Stimulated activated CD8-positive, alpha-beta memory T cell treated with anti-CD3 and anti-CD28 coated beads, Interleukin-7, amount 100 ng/mL, for 4 hours (primary cell): Measurements from ENCODE around the gene SPTBN1.

Experiments
- DNase-seq, 2 donors: peaks; one replicate each; pipeline ENCODE4 v3.0.0-alpha.2; 2020; ENCODE audit warnings: low read depth in 2 of 2

SPTBN1 gene

DNA sequence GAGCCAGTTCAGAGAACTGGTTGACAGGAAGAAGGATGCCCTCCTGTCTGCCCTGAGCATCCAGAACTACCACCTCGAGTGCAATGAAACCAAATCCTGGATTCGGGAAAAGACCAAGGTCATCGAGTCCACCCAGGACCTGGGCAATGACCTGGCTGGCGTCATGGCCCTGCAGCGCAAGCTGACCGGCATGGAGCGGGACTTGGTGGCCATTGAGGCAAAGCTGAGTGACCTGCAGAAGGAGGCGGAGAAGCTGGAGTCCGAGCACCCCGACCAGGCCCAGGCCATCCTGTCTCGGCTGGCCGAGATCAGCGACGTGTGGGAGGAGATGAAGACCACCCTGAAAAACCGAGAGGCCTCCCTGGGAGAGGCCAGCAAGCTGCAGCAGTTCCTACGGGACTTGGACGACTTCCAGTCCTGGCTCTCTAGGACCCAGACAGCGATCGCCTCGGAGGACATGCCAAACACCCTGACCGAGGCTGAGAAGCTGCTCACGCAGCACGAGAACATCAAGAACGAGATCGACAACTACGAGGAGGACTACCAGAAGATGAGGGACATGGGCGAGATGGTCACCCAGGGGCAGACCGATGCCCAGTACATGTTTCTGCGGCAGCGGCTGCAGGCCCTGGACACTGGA, 174.9 kb downstream of the SPTBN1 start:
- no peak for DNase-seq

DNA sequence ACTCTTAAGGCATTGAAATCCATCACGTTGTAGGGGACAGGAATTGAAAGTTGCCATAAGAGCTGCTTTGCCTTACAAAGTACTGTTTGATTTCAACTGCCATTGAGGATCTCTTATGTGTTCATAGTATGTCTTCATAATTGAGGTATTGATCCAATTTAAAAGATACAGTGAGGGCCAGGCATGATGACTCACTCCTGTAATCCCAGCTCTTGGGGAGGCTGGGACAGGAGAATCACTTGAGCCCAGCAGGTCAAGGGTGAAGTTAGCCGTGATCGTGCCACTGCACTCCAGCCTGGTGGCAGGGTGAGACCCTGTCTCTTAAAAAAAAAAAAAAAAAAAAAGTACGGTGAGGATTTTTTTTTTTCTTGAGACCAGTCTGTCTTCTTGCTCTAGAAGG, 175.6 kb downstream of the SPTBN1 start:
- DNase-seq = no peak

DNA sequence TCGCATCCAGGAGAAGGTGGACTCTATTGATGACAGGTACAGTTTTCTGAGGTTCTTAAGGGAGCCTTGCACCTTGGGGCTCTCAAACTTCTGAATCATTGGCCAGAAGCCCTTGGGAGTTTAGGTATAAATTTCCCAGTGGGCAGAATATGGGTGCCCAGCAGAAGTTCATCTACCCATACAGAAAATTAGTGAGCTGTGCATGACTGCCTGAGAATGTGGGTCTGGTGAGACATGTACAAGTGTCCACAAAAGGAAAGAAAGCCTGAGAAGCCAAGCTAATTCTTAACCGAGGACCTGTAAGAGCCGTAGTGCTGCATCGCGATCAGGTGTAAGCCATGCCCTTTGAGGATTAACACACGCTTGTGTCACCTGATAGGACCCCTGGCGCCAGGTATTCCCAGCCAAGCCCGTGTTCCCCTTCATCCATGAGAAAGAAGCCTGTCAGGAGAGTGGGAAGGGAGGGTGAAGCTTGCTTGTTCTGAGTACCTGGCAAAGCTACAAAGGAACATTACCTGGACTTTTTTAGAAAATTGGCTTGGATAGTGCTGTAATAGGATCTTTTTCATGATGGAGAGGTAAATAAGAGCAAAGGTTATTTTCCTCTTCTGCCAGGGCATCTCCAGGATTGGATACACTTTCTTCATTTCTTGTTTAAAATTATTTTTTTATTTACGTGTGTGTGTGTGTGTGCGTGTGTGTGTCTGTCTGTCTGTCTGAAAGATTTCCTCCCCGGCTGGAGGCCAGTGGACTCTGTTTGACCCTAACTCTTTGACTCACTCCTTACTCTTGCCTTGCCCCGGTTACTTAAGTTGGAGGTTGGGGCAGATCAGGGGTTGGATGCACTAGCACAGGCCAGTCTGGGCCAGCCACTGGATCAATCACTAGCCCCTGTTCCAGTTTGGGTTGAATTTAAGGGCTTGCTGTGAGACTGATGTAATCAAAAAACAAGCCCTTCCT, 176.9 kb downstream of the SPTBN1 start:
- DNase-seq = no peak

DNA sequence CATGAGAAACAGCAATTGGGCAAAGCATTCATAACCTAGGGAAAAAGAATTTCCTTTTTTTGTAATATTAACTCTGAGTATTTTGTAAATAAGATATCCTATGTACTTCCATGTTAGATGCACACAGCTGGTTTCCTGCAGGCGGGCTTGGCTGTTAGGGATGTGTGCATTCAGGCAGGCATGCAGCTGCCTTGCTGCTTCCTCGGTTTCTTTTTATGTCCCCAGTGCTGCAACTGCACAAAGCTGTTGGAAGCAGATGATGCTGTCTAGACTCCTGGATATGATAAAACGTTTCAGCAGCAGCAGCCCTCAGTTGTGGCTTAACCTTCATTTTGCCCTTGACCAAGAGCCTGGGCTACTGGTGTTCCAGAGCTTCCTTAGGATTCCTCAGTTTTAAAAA, 177.9 kb downstream of the SPTBN1 start:
- no peak for DNase-seq

DNA sequence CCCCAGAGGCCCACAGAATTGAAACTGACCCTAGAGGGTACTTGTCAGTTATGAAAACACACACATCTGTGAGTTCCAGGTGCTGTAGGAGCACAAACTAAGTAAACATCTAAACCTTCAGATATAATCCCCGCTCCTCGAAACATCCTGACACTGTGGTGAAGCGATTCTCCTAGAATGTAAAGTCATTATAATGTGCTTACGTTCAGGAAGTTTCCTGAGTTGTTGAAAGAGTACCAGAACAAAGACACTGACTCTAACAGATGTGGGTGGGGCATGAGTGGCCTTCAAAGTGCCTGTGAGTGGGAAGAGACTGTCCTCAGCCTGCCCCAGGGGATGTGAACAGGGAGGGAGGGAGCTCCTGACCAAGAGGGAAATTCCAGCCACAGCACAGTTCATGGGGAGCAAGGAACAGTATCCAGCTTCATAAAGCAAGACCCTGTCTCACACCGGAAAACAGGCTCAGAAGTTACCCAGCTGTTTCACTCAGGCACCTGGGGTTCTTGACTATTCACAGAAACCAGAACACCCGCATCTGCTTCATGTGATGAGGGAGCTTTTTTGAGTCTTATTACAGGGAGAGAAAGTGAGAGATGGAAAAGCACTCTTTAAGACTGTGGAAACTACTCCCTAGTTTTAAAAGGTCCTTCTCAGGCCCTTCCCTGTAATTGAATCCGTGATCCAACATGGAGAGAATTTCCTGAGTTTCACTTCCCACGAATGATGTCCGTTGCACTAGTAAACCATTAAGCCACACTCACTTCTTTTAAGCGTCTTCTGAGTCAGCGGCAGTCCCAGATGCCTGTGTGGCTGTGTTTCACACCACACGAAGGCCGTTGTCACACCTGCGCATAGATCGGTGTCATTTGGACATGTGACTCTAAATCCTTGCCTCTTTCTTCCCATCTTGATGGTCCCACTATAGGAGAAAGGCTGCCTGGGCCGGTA, 178.7 kb downstream of the SPTBN1 start:
- DNase-seq = no peak

DNA sequence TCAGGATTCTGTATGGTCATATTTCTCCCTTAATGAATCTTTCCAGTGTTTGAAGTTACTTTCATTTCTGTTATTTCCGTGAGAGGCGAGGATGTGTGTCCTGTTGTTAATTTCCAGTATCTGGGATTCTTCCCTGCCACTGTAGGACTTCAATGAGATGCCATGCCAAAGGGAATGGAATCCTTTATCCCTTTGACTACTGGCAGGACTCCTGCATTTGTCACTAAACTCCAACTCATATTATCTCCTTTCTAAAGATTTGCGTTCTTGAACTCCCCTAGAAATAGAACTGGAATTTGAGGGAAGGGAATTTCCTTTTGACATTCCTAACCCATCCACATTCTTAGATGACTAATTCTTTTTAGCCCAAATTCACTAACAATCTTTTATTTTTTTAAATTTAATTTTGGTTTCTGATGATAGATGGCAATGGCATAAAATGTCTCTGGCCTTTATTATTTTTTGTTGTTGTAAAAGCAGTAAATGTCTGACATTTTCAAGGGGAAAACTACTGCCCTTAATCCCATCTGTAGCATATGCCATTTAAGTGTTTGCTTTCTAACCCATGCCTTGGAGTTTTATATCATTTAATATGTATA, 179.5 kb downstream of the SPTBN1 start:
- no peak for DNase-seq

DNA sequence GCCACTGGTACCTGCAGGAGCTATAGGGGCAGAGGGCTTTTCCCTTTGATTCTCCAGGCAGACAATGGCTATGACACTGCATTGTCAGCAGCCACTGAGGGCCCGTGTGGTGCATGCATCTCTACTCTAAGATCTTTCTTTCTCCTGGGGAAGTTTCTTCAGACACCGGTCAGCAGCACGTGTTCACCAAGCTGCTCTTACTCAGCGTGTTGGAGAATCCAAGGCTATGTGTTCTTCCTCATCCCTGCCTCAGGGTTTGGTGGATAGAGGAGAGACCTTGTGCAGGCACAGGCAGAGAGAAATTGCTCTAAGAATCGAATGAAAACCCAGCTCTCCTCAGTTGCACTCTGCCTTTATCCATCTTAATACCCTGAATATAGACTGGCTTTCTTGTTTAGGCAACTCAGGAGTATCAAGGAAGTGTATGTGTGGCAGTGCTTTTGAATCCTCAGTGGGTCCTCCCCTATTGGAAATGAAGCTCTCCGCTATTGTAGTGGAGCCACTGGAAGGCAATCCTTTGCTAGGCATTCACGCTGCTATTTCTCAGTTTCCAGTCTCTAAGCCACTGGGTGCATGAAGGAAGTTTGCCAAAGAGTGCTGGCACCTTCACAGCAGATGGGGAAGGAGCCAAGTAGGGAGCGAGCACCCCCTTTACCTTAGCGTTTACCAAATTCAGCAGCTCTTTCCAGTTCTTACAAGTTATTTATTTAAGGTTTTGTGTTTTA, 180.4 kb downstream of the SPTBN1 start:
- DNase-seq = no peak

DNA sequence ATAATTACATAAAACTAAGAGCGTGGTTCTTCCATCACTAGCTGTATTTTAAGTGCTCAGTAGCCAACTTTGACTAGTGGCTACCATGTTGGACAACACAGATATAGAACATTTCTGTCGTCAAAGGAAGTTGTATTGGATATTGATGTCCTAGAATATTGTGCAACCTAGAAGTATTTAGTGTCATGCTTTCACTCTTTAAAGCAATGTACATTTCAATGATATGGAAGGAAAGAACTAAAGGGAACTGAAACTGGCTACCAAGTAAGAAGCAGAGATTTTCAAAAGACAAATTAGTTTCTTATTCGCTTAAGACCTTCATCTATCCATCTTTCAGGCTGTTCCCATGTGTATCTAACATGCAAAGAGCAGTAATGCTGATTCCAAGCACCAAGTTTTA, 182.0 kb downstream of the SPTBN1 start:
- no peak for DNase-seq

DNA sequence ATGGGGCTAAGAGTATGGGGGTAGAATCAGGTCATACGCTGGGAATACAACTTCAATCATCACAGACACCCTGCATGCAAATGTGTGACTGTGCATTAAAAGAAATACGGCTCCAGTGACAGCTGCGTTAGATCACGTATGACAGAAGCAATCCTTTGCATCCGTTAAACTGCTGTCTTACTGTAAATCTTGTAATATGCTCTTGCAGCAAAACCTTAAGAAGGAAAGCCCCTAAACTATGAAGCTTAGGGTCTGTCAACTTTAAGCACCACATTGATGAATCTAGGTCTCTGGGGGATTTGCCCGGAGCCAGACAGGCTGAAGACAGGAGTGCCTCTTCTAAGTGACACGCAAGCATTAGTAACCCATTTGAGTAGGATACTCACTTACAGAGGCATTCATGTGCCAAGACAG, 182.7 kb downstream of the SPTBN1 start:
- DNase-seq = no peak

DNA sequence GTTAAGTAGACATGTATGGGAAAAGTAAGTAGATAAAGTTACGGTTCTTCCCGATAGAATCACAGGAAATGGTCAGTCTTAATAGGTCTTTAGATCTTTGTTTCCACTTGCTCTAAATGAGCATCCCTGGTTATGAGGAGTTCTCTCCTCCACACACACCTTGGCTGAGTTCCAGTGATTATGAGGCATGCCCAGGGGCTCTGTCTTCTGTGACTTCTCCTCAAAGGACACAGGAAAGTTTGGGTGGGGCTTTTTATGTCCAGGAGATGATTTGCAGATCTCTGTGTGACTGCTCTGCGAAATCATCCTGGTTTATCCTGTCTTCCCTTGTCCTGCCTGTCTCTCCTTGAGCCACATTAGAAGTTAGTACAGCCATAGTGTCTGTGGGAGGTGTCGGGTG, 183.5 kb downstream of the SPTBN1 start:
- no peak for DNase-seq

DNA sequence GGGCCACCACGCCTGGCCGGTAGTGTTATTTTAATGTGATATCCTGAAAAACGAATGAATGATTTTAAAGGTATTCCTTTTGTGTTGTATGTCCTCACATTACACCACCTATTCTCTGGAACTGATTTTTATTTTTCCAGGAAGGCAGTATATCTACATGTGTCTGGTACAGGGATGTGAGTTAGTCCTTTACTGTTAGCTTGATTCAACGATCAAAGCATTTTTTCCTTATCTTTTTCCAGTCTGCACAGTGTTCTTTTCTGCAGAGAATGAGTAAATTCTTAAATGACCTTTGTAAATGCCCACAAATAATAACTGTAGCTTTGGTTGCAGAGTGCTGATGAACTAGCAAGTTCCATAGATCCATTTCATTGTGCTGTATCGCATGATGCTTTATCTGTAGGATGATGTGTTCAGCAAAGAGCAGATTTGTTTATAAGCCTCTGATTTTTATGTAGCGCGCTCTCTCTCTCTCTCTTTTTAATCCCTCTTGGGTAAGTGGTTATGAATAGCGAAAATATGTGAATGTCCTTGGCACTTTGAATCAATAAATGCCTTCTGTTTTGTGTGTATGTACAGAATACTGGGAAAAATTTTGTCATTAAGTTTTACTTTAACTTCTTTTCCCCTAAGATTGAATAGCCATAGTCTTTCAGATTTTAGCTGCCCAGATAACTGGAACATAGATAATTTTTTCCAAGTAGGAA, 184.9 kb downstream of the SPTBN1 start:
- no peak for DNase-seq

DNA sequence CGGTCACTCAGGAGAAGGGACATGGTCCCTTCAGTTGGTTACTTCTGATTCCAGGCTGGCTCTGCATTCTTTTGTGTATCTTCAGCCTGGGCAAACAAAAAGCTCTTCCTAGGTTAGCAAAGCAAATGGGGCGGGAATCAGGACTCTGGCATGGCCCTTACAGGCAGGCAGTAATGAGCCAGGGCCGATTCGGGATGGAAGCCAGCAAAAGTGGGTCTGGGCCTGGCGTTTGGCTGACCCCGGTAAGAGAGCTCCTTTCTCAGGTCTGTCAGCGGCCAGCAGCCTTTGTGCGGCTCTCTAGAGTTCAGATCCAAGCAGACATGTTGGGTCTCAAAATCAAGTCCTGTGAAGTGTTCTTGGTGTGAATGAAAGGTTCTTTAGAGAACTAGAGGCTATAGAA, 185.9 kb downstream of the SPTBN1 start:
- no peak for DNase-seq

DNA sequence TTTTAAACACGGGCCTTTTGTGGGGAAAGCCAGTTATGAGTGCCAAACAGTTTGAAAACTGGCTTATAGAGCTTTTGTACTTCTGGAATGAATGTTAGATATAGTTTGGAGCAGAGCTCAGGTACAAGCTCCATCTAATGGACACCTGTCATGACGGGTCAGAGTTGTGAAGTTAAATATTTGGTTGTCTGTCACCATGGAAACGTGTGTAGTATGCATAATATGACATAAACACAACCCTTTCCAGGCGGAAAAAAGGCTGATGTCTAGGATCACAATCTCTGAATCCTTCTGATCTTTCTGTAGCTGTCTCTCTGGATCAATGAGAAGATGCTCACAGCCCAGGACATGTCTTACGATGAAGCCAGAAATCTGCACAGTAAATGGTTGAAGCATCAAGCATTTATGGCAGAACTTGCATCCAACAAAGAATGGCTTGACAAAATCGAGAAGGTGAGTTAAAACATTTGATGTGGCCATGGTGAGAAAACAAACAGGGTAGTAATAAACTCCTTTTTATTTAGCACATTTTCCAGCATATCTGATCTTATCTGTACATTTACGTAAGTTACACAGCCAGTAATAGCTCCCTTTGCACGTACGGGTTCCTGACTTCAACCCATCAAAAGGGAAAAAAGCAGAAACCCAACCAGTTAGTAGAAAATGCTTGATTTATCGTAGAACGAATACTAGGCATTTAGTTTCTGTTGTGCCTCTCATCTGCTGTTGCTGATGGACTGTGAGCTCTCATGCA, 186.7 kb downstream of the SPTBN1 start:
- no peak for DNase-seq

DNA sequence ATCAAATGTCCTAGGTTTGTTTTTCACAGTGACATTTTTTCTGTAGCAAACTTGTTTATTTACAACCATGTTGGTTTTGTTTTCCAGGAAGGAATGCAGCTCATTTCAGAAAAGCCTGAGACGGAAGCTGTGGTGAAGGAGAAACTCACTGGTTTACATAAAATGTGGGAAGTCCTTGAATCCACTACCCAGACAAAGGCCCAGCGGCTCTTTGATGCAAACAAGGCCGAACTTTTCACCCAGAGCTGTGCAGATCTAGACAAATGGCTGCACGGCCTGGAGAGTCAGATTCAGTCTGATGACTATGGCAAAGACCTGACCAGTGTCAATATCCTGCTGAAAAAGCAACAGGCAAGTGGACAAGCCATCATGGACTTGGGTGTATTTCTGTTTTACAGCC, 188.1 kb downstream of the SPTBN1 start:
- DNase-seq = no peak

DNA sequence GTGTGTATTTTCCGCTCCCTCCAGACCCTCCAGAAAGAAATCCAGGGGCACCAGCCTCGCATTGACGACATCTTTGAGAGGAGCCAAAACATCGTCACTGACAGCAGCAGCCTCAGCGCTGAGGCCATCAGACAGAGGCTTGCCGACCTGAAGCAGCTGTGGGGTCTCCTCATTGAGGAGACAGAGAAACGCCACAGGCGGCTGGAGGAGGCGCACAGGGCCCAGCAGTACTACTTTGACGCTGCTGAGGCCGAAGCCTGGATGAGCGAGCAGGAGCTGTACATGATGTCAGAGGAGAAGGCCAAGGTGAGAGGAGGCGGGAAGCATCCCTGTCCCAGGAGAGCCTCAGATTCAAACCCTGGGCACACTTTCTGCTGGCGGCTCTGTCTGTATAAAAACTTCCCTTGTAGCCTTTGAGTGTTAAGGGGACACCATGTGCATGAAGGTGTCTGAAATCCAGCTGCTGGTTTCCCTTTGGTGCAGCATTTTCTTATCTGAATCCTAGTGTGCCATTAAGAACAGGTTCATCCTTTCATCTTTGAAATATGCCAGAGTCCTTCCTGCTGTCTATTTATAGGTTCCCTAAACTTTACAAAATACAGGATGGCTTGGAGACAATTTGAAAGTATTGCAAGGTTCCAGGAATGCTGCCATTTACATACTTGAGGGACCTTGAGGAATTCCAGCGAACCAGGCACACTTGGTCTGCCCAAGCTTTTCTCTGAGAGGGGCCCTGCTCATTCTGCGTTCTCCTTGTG, 190.2 kb downstream of the SPTBN1 start:
- no peak for DNase-seq

DNA sequence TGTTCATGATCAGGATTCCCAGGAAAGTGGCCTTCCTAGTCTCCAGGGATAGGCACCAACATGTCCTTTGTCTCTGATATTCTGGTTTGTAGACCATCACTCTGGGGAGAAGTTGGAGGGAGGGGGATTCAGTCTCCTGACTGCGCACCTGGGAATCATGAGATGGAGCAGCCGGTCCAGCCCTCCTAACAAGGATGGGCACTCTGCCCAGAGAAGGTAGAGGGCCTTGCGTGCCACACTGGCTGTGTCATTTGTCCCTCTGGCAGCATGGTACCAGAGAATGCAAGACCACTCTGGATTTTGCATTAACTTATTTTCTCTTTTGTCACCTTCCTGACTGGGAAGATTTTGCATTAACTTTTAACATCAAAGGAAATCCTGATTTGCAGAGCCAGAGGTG, 192.1 kb downstream of the SPTBN1 start:
- no peak for DNase-seq

DNA sequence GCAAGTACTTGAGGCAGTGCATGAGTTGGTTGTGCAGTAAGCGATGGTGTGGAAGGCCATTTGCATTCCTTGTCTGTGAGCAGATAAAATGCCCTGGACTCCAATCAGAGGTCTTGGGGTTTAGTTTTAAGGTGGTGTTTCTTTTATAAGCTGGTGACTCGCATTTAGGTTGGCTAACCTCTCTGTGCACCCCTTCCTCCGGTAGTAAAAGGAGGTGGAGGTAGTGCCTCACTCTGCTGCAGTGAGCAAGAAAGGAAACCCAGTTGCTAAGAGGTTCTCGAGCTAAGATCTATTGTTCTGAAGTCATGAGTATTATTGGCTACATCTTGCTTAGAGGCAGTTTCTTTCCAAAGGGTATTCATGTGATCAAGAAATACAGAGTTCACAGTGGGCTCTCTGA, 193.1 kb downstream of the SPTBN1 start:
- DNase-seq = no peak

DNA sequence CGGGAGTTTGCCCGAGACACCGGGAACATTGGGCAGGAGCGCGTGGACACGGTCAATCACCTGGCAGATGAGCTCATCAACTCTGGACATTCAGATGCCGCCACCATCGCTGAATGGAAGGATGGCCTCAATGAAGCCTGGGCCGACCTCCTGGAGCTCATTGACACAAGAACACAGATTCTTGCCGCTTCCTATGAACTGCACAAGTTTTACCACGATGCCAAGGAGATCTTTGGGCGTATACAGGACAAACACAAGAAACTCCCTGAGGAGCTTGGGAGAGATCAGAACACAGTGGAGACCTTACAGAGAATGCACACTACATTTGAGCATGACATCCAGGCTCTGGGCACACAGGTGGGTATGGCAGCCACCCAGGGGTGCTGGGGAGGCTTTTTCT, 193.5 kb downstream of the SPTBN1 start:
- no peak for DNase-seq

DNA sequence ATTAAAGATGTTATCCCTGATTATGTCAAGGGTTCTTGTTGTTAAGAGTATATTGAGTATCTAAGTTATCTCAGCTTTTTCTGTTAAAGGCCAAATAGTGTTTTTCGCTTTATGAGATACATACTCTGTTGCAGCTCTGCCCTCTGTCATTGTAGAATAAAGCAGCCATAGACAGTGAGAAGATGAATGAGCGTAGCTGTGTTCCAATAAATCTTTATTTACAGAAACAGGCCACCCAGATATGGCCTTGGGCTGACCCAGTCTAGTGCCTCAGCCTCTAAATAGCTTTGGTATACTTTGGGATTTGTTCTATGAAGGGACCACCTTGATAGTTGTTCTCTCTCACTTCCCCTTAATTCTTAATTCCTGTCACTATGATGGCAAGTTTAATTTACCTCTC, 194.5 kb downstream of the SPTBN1 start:
- no peak for DNase-seq
